CD4-positive, alpha-beta T cell (primary cell): ENCODE data around the gene SERTAD3. TPM values are rescaled to one million over a fixed set of nuclear protein-coding genes. Genes with fewer than 3 reads are reported as not detected.

Experiments used
- ATAC-seq: fragments of 200-7000 bp; cut with Tn5 transposase; one replicate; pipeline ENCODE4 v1.10.0; 2022; ENCODE audit warnings: mild to moderate bottlenecking; ENCODE audit not compliant: poor library complexity
- CTCF ChIA-PET: fragments of 350-600 bp; sonication (Branson Sonifier 250); formaldehyde crosslinking; loops from one replicate; lab custom pipeline; 2021; ENCODE audit warnings: antibody characterized with exemption, inconsistent platforms; lab: Charles Lee
- POLR2A ChIA-PET: fragments of 350-600 bp; sonication (Branson Sonifier 250); formaldehyde crosslinking; loops from one replicate; lab custom pipeline; 2021; ENCODE audit warnings: antibody characterized with exemption, inconsistent platforms; lab: Charles Lee
- DNase-seq, 14 experiments: peaks; one replicate each; pipeline ENCODE4 v3.0.0-alpha.2; 2013 to 2020; ENCODE audit warnings: mixed read lengths in 2 of 14
- H3K27ac ChIP-seq, 2 donors: one replicate each; pipeline versions ENCODE4 v1.5.1 to v1.7.0; 2013; ENCODE audit warnings: low read length in 2 of 2, low read depth in 1 of 2, mild to moderate bottlenecking in 1 of 2
- H3K27me3 ChIP-seq, 2 experiments: 1 replicate in 1 of 2; 2 replicates in 1 of 2; pipeline versions ENCODE4 v1.6.1 to v1.7.0; 2013; ENCODE audit warnings: low read length in 2 of 2, control low read depth in 1 of 2, mild to moderate bottlenecking in 1 of 2, moderate library complexity in 1 of 2; ENCODE audit not compliant: insufficient read depth in 2 of 2, control insufficient read depth in 1 of 2
- H3K36me3 ChIP-seq: one replicate; pipeline ENCODE4 v1.6.1; 2013; ENCODE audit warnings: low read length, control low read depth; ENCODE audit not compliant: insufficient read depth
- H3K4me1 ChIP-seq: one replicate; pipeline ENCODE4 v1.6.1; 2013; ENCODE audit warnings: low read length, control low read depth; ENCODE audit not compliant: insufficient read depth
- H3K4me3 ChIP-seq: one replicate; pipeline ENCODE4 v1.5.1; 2013; ENCODE audit warnings: mild to moderate bottlenecking, low read length, moderate library complexity
- H3K9me3 ChIP-seq, 2 experiments: 1 replicate in 1 of 2; 2 replicates in 1 of 2; pipeline versions ENCODE4 v1.6.1 to v1.7.0; 2013; ENCODE audit warnings: low read length in 2 of 2, mild to moderate bottlenecking in 2 of 2, control low read depth in 1 of 2, moderate library complexity in 1 of 2; ENCODE audit not compliant: control insufficient read depth in 1 of 2, insufficient read depth in 1 of 2
- H3K27ac Mint-ChIP-seq: one replicate; pipeline ENCODE4 v1.8.0; 2020; ENCODE audit warnings: mixed read lengths
- H3K27me3 Mint-ChIP-seq: one replicate; pipeline ENCODE4 v1.8.0; 2021; ENCODE audit warnings: mixed read lengths
- H3K36me3 Mint-ChIP-seq: one replicate; pipeline ENCODE4 v1.8.0; 2021; ENCODE audit warnings: low read depth, mixed read lengths
- H3K4me1 Mint-ChIP-seq: one replicate; pipeline ENCODE4 v1.8.0; 2021; ENCODE audit warnings: low read depth, mixed read lengths
- H3K4me3 Mint-ChIP-seq: one replicate; pipeline ENCODE4 v1.8.0; 2020; ENCODE audit warnings: mild to moderate bottlenecking, mixed read lengths
- H3K9me3 Mint-ChIP-seq: one replicate; pipeline ENCODE4 v1.8.0; 2020; ENCODE audit warnings: mixed read lengths
- CTCF ChIP-seq: fragments of 200-600 bp; IDR thresholded peaks from one replicate; pipeline ENCODE4 v1.8.0; 2022; ENCODE audit warnings: antibody characterized with exemption, mild to moderate bottlenecking
- intact Hi-C, 2 experiments: fragments of 100-400 bp; cut with DNase I in 1 of 2; cut with micrococcal nuclease in 1 of 2; formaldehyde crosslinking; loops; one replicate each; pipeline versions ENCODE4 v1.15.1 to v1.9.0; 2023 to 2025; cut with DNase I, micrococcal nuclease
- total RNA-seq, 174 experiments: library from RNA in 2 of 174; stranded (reverse) in 2 of 174; gene quantifications; one replicate each; pipeline ENCODE4 v1.2.3 and lab custom pipeline; 2021 to 2026

SERTAD3 gene
- total RNA-seq, 2 experiments from 2014 or later, result 17.4 to 19.2 TPM

GRCh38 chr19:40415768-40416167 lies 28.4 kb downstream of the SERTAD3 start:
- H3K4me1 Mint-ChIP-seq, result peaks cover 10% of the 10 kb centered on the region
- no peak overlapping the region for H3K27ac Mint-ChIP-seq
- no peaks in the 10 kb centered on the region for H3K36me3 ChIP-seq
- no peak for TF ChIP-seq CTCF
- ATAC-seq (no peak), DNase-seq (no peak)
- intact Hi-C loops, result no loop called here
- no peaks in the 10 kb centered on the region for H3K9me3 Mint-ChIP-seq
- H3K27ac ChIP-seq, result no peak overlapping the region
- H3K27me3 ChIP-seq, result no peaks in the 10 kb centered on the region
- POLR2A ChIA-PET, result no interaction called here
- H3K4me3 ChIP-seq, result no peak overlapping the region
- H3K27me3 Mint-ChIP-seq, result peaks cover 4% of the 10 kb centered on the region
- H3K4me1 ChIP-seq, result peaks cover 12% of the 10 kb centered on the region
- no peaks in the 10 kb centered on the region for H3K9me3 ChIP-seq
- H3K4me3 Mint-ChIP-seq, result no peak overlapping the region
- H3K36me3 Mint-ChIP-seq, result no peaks in the 10 kb centered on the region
- CTCF ChIA-PET, result no interaction called here

GRCh38 chr19:40414542-40415535 lies 29.3 kb downstream of the SERTAD3 start:
- peaks cover 4% of the 10 kb centered on the region for H3K27me3 Mint-ChIP-seq
- H3K4me3 ChIP-seq, result no peak overlapping the region
- ChIA-PET POLR2A (interaction anchor here (0.6 kb wide), 1 partner anchor 16 kb away, joined by 3 read pairs; no protein-coding TSS in a partner anchor), CTCF (no interaction called here)
- intact Hi-C loops, result no loop called here
- no peaks in the 10 kb centered on the region for H3K27me3 ChIP-seq
- H3K27ac Mint-ChIP-seq, result no peak overlapping the region
- no peaks in the 10 kb centered on the region for H3K36me3 Mint-ChIP-seq
- no peak for DNase-seq
- no peak for TF ChIP-seq CTCF
- no peak for ATAC-seq
- no peaks in the 10 kb centered on the region for H3K36me3 ChIP-seq
- no peaks in the 10 kb centered on the region for H3K9me3 Mint-ChIP-seq
- peaks cover 7% of the 10 kb centered on the region for H3K4me1 ChIP-seq
- H3K4me3 Mint-ChIP-seq, result no peak overlapping the region
- peaks cover 8% of the 10 kb centered on the region for H3K4me1 Mint-ChIP-seq
- no peaks in the 10 kb centered on the region for H3K9me3 ChIP-seq
- no peak overlapping the region for H3K27ac ChIP-seq

GRCh38 chr19:40413291-40413845 lies 30.8 kb downstream of the SERTAD3 start, which contains the start of gene PRX:
Gene PRX (minus strand): TSS chr19:40413378. CDS start chr19:40407932, 5,446 bp downstream.
- Mint-ChIP-seq H3K4me3 (no peak within 1 kb of the TSS), H3K27ac (no peak within 1 kb of the TSS), H3K36me3 (no peaks in the 10 kb centered on the region), H3K4me1 (peaks cover 5% of the 10 kb centered on the region), H3K27me3 (peaks cover 4% of the 10 kb centered on the region), H3K9me3 (no peaks in the 10 kb centered on the region)
- Histone ChIP-seq H3K27ac (no peak within 1 kb of the TSS), H3K27me3 (no peaks in the 10 kb centered on the region), H3K9me3 (no peaks in the 10 kb centered on the region), H3K4me3 (no peak within 1 kb of the TSS), H3K4me1 (peaks cover 9% of the 10 kb centered on the region), H3K36me3 (no peaks in the 10 kb centered on the region)
- intact Hi-C loops, result no loop called here
- DNase-seq, result no peak
- CTCF ChIA-PET, result no interaction called here
- no peak for ATAC-seq
- no peak for TF ChIP-seq CTCF
- POLR2A ChIA-PET, result no interaction called here
